ENCODE measurements around the gene TAF15. TPM values are rescaled to one million over a fixed set of nuclear protein-coding genes. Genes with fewer than 3 reads are reported as not detected.
A peak's percentile ranks its signal among the peaks of the same experiment; 100 is the strongest.

TAF15 gene
- polyA plus RNA-seq, 1 experiment, result 27.4 TPM

DNA sequence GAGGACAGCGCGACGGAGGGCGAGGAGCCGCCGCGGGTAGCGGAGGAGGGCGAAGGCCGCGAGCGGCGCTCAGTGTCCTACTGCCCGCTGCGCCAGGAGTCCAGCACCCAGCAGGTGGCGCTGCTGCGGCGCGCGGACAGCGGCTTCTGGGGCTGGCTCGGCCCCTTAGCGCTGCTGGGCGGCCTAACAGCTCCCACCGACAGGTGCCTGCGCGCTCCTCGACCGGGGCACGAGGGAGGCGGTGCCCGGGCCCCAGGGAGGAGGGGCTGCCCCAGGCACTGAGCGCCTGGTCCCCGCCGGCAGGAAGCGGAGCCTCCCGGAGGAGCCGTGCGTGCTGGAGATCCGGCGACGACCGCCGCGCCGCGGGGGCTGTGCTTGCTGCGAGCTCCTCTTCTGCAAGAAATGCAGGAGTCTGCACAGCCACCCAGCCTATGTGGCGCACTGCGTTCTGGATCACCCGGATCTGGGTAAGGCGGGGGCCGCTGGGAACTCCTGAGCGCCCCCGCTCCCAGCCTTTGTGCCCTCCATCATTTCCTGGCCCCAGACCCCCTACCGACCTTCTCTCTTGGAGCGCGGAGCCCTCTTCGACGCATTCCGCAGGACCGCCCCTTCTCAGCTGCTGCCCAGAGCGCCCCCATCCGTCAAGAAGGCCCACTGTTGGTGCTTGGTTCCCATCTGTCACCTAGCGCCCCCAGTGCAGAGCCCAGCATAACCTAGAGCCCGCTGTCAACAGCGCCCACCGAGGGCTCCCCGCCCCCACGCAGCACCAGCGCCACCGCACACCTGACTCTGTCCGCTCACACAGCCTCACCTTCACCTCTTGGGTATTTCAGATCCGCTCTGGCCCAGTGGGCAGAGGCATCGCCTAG lies 44.9 kb upstream of the TAF15 start:
- Histone ChIP-seq H3K4me3 (ENCODE audit: low read depth, low read length) (peak overlapping the region; percentile 34), H3K36me3 (ENCODE audit: control insufficient read depth, insufficient read depth, low read length) (no peaks in the 10 kb centered on the region), H3K27me3 (ENCODE audit: control insufficient read depth, insufficient read depth, low read length) (peaks cover 11% of the 10 kb centered on the region)
- POLR2A ChIA-PET, result interaction anchor here (0.7 kb wide), 1 partner anchor 45 kb away, joined by 3 read pairs; the partner anchor contains the start of gene TAF15
- DNase-seq (ENCODE audit: low read depth), result no peak
- peak; percentile 84 for TF ChIP-seq CTCF (IDR thresholded peaks at IDR 0.05; ENCODE audit: insufficient read depth, low read depth, low read length)
- CTCF ChIA-PET, result interaction anchor here (0.6 to 14.9 kb wide), 25 partner anchors 8 to 188 kb away, joined by 3 to 425 read pairs (median 8); partner anchors contain the start of genes GAS2L2, MMP28 and TAF15

DNA sequence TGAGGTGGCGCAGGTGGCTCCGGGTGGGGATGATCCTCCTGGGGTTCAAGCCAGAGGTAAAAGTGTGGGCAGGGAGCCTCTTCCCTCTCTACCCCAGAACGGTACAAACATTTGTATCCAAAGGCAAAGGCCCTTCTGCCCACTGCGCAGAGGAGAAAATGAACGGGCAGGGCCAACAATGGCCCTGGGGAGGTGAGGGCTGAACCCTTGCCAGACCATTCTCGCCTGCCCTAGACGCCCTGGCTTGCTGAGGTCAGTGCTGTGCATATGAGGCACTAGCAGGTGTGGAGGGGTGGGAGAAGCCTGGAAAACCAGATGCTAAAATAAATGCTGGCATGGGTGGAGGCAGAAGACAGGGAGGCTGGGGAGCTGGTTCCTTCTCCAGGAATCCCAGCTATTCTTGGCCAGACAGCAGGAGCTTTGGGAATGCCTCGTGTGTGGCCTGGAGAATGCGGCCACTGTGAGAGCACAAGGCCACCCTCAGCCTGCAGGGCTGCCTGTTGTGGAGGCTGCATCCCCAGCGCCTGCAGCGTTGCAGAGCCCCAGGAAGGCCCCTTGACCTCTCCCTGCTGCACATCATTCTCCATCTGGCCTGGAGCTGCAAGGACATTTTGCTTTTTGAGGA lies 44.1 kb upstream of the TAF15 start:
- Histone ChIP-seq H3K4me3 (ENCODE audit: low read depth, low read length) (no peak overlapping the region), H3K36me3 (ENCODE audit: control insufficient read depth, insufficient read depth, low read length) (no peaks in the 10 kb centered on the region), H3K27me3 (ENCODE audit: control insufficient read depth, insufficient read depth, low read length) (peaks cover 12% of the 10 kb centered on the region)
- CTCF ChIA-PET, result interaction anchor here (1.0 to 14.9 kb wide), 11 partner anchors 9 to 152 kb away, joined by 3 to 425 read pairs (median 26); partner anchors contain the start of genes GAS2L2, MMP28 and TAF15
- DNase-seq (ENCODE audit: low read depth), result no peak
- POLR2A ChIA-PET, result no interaction called here
- TF ChIP-seq CTCF (IDR thresholded peaks at IDR 0.05; ENCODE audit: insufficient read depth, low read depth, low read length), result no peak

- POLR2A ChIA-PET, result no interaction called here
- no peak for TF ChIP-seq CTCF (IDR thresholded peaks at IDR 0.05; ENCODE audit: insufficient read depth, low read depth, low read length)
- Histone ChIP-seq H3K4me3 (ENCODE audit: low read depth, low read length) (no peak overlapping the region), H3K27me3 (ENCODE audit: control insufficient read depth, insufficient read depth, low read length) (peaks cover 12% of the 10 kb centered on the region), H3K36me3 (ENCODE audit: control insufficient read depth, insufficient read depth, low read length) (no peaks in the 10 kb centered on the region)
- CTCF ChIA-PET, result interaction anchor here (1.0 to 14.9 kb wide), 15 partner anchors 8 to 178 kb away, joined by 3 to 425 read pairs (median 18); partner anchors contain the start of genes MMP28 and TAF15
- DNase-seq (ENCODE audit: low read depth), result no peak
Observed at GRCh38 chr17:35765756-35766488, 43.4 kb upstream of the TAF15 start.

GRCh38 chr17:35766489-35766877 lies 42.8 kb upstream of the TAF15 start:
- Histone ChIP-seq H3K27me3 (ENCODE audit: control insufficient read depth, insufficient read depth, low read length) (peaks cover 12% of the 10 kb centered on the region), H3K4me3 (ENCODE audit: low read depth, low read length) (no peak overlapping the region), H3K36me3 (ENCODE audit: control insufficient read depth, insufficient read depth, low read length) (no peaks in the 10 kb centered on the region)
- ChIA-PET POLR2A (no interaction called here), CTCF (interaction anchor here (1.0 to 14.9 kb wide), 13 partner anchors 8 to 178 kb away, joined by 3 to 425 read pairs (median 12); partner anchors contain the start of genes MMP28 and TAF15)
- DNase-seq (ENCODE audit: low read depth), result no peak
- TF ChIP-seq CTCF (IDR thresholded peaks at IDR 0.05; ENCODE audit: insufficient read depth, low read depth, low read length), result no peak

Measured in BJ (cell line).